Endodermal cell (in vitro differentiated cells): ENCODE data around the gene LATS2. TPM values are rescaled to one million over a fixed set of nuclear protein-coding genes. Genes with fewer than 3 reads are reported as not detected.

Experiments used
- DNase-seq: peaks from one replicate; pipeline ENCODE4 v3.0.0-alpha.2; 2017
- H3K27ac ChIP-seq: 2 replicates; pipeline ENCODE4 v1.5.1; 2013; ENCODE audit warnings: mild to moderate bottlenecking, low read depth, low read length, moderate library complexity
- H3K27me3 ChIP-seq: 2 replicates; pipeline ENCODE4 v1.6.1; 2013; ENCODE audit warnings: mild to moderate bottlenecking, low read length, moderate library complexity; ENCODE audit not compliant: insufficient read depth, control insufficient read depth, poor library complexity, severe bottlenecking
- H3K36me3 ChIP-seq: 2 replicates; pipeline ENCODE4 v1.7.0; 2013; ENCODE audit warnings: mild to moderate bottlenecking, low read length, moderate library complexity; ENCODE audit not compliant: control insufficient read depth, insufficient read depth
- H3K4me1 ChIP-seq: one replicate; pipeline ENCODE4 v1.7.0; 2013; ENCODE audit warnings: low read length; ENCODE audit not compliant: control insufficient read depth, insufficient read depth
- H3K4me3 ChIP-seq: 2 replicates; pipeline ENCODE4 v1.5.1; 2013; ENCODE audit warnings: mild to moderate bottlenecking, low read length, moderate library complexity
- H3K9ac ChIP-seq: 2 replicates; pipeline ENCODE4 v1.6.1; 2013; ENCODE audit warnings: mild to moderate bottlenecking, low read length, moderate library complexity; ENCODE audit not compliant: poor library complexity, severe bottlenecking; ENCODE audit errors: extremely low read depth
- H3K9me3 ChIP-seq: 2 replicates; pipeline ENCODE4 v1.6.1; 2013; ENCODE audit warnings: mild to moderate bottlenecking, low read length, moderate library complexity; ENCODE audit not compliant: control insufficient read depth
- H3K27ac Mint-ChIP-seq: 2 replicates; pipeline ENCODE4 v1.8.0; 2020; ENCODE audit warnings: mixed read lengths
- H3K27me3 Mint-ChIP-seq: 2 replicates; pipeline ENCODE4 v1.8.0; 2021; ENCODE audit warnings: mild to moderate bottlenecking, mixed read lengths; ENCODE audit not compliant: insufficient read depth
- H3K36me3 Mint-ChIP-seq: 2 replicates; pipeline ENCODE4 v1.8.0; 2020; ENCODE audit warnings: low read depth, mixed read lengths
- H3K4me1 Mint-ChIP-seq: 2 replicates; pipeline ENCODE4 v1.8.0; 2020; ENCODE audit warnings: mixed read lengths
- H3K4me3 Mint-ChIP-seq: 2 replicates; pipeline ENCODE4 v1.8.0; 2020; ENCODE audit warnings: mild to moderate bottlenecking, moderate library complexity, mixed read lengths
- H3K9me3 Mint-ChIP-seq: 2 replicates; pipeline ENCODE4 v1.8.0; 2020; ENCODE audit warnings: mild to moderate bottlenecking, mixed read lengths
- WGBS, 2 experiments: methylation state at CpG; one replicate each; pipeline versions ENCODE4 v1.1.5 to v1.1.7; 2013; ENCODE audit warnings: missing lambda C conversion rate in 2 of 2, mixed read lengths in 1 of 2; ENCODE audit not compliant: insufficient coverage in 1 of 2, insufficient read length in 1 of 2; 5-methylcytosine and 5-hydroxymethylcytosine counted together
- total RNA-seq, 2 donors: library from RNA; stranded (reverse); fragmentation: NEBNext Ultra II Directional in 1 of 2; extraction: Animal tissue kit (Norgen Biotek cat#: 25700) in 1 of 2; gene quantifications; 2 replicates in 1 of 2; 3 replicates in 1 of 2; pipeline ENCODE4 v1.2.1, GENCODE V29; 2021
- TF ChIP-seq, protein P1 (sequence below): fragments of 200-600 bp; sonication (generic); conservative IDR thresholded peaks from 2 replicates; pipeline ENCODE4 v1.5.0; 2021; ENCODE audit warnings: antibody characterized with exemption, mild to moderate bottlenecking

LATS2 gene
- total RNA-seq, 2 donors from 2014 or later: 26.2 to 35.4 TPM

GRCh38 chr13:21040120-21040826, 21.1 kb downstream of the LATS2 start:
- Mint-ChIP-seq H3K27ac (peak overlapping the region; percentile 46), H3K36me3 (peaks cover 45% of the 10 kb centered on the region), H3K4me3 (no peak overlapping the region), H3K4me1 (peaks cover 21% of the 10 kb centered on the region), H3K27me3 (no peaks in the 10 kb centered on the region), H3K9me3 (no peaks in the 10 kb centered on the region)
- Histone ChIP-seq H3K27me3 (no peaks in the 10 kb centered on the region), H3K36me3 (peaks cover 64% of the 10 kb centered on the region), H3K9me3 (no peaks in the 10 kb centered on the region), H3K4me3 (no peak overlapping the region), H3K27ac (no peak overlapping the region), H3K9ac (no peak overlapping the region), H3K4me1 (peaks cover 7% of the 10 kb centered on the region)
- no peak for DNase-seq
- 89 to 92% methylated on average over 10 to 15 of the region's 15 CpGs for WGBS, 2 experiments
- TF ChIP-seq, protein P1, sequence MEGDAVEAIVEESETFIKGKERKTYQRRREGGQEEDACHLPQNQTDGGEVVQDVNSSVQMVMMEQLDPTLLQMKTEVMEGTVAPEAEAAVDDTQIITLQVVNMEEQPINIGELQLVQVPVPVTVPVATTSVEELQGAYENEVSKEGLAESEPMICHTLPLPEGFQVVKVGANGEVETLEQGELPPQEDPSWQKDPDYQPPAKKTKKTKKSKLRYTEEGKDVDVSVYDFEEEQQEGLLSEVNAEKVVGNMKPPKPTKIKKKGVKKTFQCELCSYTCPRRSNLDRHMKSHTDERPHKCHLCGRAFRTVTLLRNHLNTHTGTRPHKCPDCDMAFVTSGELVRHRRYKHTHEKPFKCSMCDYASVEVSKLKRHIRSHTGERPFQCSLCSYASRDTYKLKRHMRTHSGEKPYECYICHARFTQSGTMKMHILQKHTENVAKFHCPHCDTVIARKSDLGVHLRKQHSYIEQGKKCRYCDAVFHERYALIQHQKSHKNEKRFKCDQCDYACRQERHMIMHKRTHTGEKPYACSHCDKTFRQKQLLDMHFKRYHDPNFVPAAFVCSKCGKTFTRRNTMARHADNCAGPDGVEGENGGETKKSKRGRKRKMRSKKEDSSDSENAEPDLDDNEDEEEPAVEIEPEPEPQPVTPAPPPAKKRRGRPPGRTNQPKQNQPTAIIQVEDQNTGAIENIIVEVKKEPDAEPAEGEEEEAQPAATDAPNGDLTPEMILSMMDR: no peak

- Histone ChIP-seq H3K36me3 (peaks cover 55% of the 10 kb centered on the region), H3K9me3 (no peaks in the 10 kb centered on the region), H3K4me1 (peaks cover 7% of the 10 kb centered on the region), H3K27me3 (no peaks in the 10 kb centered on the region), H3K9ac (no peak overlapping the region), H3K4me3 (no peak overlapping the region), H3K27ac (no peak overlapping the region)
- Mint-ChIP-seq H3K36me3 (peaks cover 38% of the 10 kb centered on the region), H3K27me3 (no peaks in the 10 kb centered on the region), H3K27ac (peak overlapping the region; percentile 77), H3K4me1 (peaks cover 29% of the 10 kb centered on the region), H3K4me3 (no peak overlapping the region), H3K9me3 (no peaks in the 10 kb centered on the region)
- DNase-seq: no peak
- TF ChIP-seq, protein P1: no peak
- WGBS, 2 experiments: 88 to 93% methylated on average over 2 to 6 of the region's 6 CpGs
Observed at GRCh38 chr13:21039097-21039800, 22.1 kb downstream of the LATS2 start.

- peaks cover 7% of the 10 kb centered on the region for H3K4me1 ChIP-seq
- H3K27me3 Mint-ChIP-seq: no peaks in the 10 kb centered on the region
- no peaks in the 10 kb centered on the region for H3K9me3 ChIP-seq
- no peaks in the 10 kb centered on the region for H3K9me3 Mint-ChIP-seq
- H3K36me3 ChIP-seq: peaks cover 41% of the 10 kb centered on the region
- TF ChIP-seq, protein P1: no peak
- H3K36me3 Mint-ChIP-seq: peaks cover 23% of the 10 kb centered on the region
- H3K27ac ChIP-seq: no peak overlapping the region
- H3K27me3 ChIP-seq: no peaks in the 10 kb centered on the region
- peaks cover 42% of the 10 kb centered on the region for H3K4me1 Mint-ChIP-seq
- no peak overlapping the region for H3K4me3 Mint-ChIP-seq
- H3K9ac ChIP-seq: no peak overlapping the region
- 86 to 96% methylated on average over 5 to 8 of the region's 8 CpGs for WGBS, 2 experiments
- H3K4me3 ChIP-seq: no peak overlapping the region
- H3K27ac Mint-ChIP-seq: peak overlapping the region; percentile 14
- no peak for DNase-seq
Observed at GRCh38 chr13:21037656-21038055, 23.7 kb downstream of the LATS2 start.
